Measurements from ENCODE around the gene LARGE1. TPM values are rescaled to one million over a fixed set of nuclear protein-coding genes. Genes with fewer than 3 reads are reported as not detected.

The LARGE1 gene
- total and polyA plus RNA-seq, 2 of the 4 experiments (the other 2 are of a cell fraction) = 6.2 to 12.4 TPM

- ATAC-seq (ENCODE audit: low read depth) (peak; percentile 96), DNase-seq (peak; percentile 98)
- TF ChIP-seq CEBPB (IDR thresholded peaks at IDR 0.05; ENCODE audit: low read depth, low read length) (0 out of 2 replicates have a peak, but pooled peaks have one; percentile 11), POLR2A (IDR thresholded peaks at IDR 0.05; ENCODE audit: low read depth, low read length) (no peak), MXI1 (IDR thresholded peaks at IDR 0.05; ENCODE audit: borderline replicate concordance, low read depth, low read length) (no peak), MAFK (IDR thresholded peaks at IDR 0.05; ENCODE audit: low read depth, low read length) (peak; percentile 56; the same call in 1 of the 2 replicates), FOS (IDR thresholded peaks at IDR 0.05; ENCODE audit: low read depth, low read length) (peak; percentile 98), BHLHE40 (IDR thresholded peaks at IDR 0.05; ENCODE audit: low read depth, low read length) (peak; percentile 40; the same call in 1 of the 2 replicates)
- TF ChIP-seq, protein P1, sequence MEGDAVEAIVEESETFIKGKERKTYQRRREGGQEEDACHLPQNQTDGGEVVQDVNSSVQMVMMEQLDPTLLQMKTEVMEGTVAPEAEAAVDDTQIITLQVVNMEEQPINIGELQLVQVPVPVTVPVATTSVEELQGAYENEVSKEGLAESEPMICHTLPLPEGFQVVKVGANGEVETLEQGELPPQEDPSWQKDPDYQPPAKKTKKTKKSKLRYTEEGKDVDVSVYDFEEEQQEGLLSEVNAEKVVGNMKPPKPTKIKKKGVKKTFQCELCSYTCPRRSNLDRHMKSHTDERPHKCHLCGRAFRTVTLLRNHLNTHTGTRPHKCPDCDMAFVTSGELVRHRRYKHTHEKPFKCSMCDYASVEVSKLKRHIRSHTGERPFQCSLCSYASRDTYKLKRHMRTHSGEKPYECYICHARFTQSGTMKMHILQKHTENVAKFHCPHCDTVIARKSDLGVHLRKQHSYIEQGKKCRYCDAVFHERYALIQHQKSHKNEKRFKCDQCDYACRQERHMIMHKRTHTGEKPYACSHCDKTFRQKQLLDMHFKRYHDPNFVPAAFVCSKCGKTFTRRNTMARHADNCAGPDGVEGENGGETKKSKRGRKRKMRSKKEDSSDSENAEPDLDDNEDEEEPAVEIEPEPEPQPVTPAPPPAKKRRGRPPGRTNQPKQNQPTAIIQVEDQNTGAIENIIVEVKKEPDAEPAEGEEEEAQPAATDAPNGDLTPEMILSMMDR (conservative IDR thresholded peaks at IDR 0.05; ENCODE audit: low read depth, low read length) = no peak
- no peaks in the 10 kb centered on the region for H3K9me3 ChIP-seq (ENCODE audit: control insufficient read depth, insufficient read depth, low read length)
- H3K4me3 ChIP-seq (ENCODE audit: insufficient read depth, low read depth, low read length) = no peak overlapping the region
- H4K5ac ChIP-seq (ENCODE audit: low read depth, low read length) = peak overlapping the region; percentile 21
- peak overlapping the region; percentile 86 for H3K14ac ChIP-seq (replicated peaks; ENCODE audit: low read depth, low read length)
- peak overlapping the region; percentile 12; the same call in 1 of the 2 replicates for H3K56ac ChIP-seq (ENCODE audit: extremely low read depth, insufficient read depth, low read length)
- H3K36me3 ChIP-seq (ENCODE audit: control insufficient read depth, insufficient read depth, low read length) = no peaks in the 10 kb centered on the region
- peak overlapping the region; percentile 36; the same call in 1 of the 2 replicates for H4K91ac ChIP-seq (ENCODE audit: insufficient read depth, low read depth, low read length)
- peak overlapping the region; percentile 78 for H2BK20ac ChIP-seq (ENCODE audit: low read depth, low read length)
- H3K23ac ChIP-seq (ENCODE audit: low read depth, low read length) = peak overlapping the region; percentile 68
- H4K20me1 ChIP-seq (ENCODE audit: insufficient read depth, low read length) = peaks cover 12% of the 10 kb centered on the region; the same call in 1 of the 2 replicates
- in situ Hi-C loops (cut with MboI; ENCODE audit: low sequenced_read_pairs) = no loop called here
- peak overlapping the region; percentile 9; the same call in 1 of the 2 replicates for H3K9ac ChIP-seq (ENCODE audit: low read depth, low read length)
- ChIA-PET CTCF (no interaction called here), POLR2A (ENCODE audit: unreplicated experiment) (no interaction called here)
- peak overlapping the region in 1 of 2 experiments; percentile 55; a peak in 2 of 4 replicates for H4K8ac ChIP-seq (ENCODE audit: low read depth in 2 of 2, low read length in 2 of 2)
- no peak overlapping the region for H2AK9ac ChIP-seq (replicated peaks; ENCODE audit: low read depth, low read length, poor library complexity)
- no TSS peak for BruUV-seq (replicated peaks)
- peak overlapping the region; percentile 75 for H3K18ac ChIP-seq (ENCODE audit: low read depth, low read length)
- H3K27me3 ChIP-seq (ENCODE audit: control insufficient read depth, insufficient read depth, low read length) = no peaks in the 10 kb centered on the region
- peaks cover 21% of the 10 kb centered on the region for H3K9me1 ChIP-seq (ENCODE audit: insufficient read depth, low read length)
- peak overlapping the region; percentile 95 for H2BK120ac ChIP-seq (ENCODE audit: low read depth, low read length)
- H3K27ac ChIP-seq (ENCODE audit: insufficient read depth, low read length) = peak overlapping the region; percentile 96; the same call in 1 of the 2 replicates
- dilution Hi-C loops (cut with HindIII; ENCODE audit: low sequenced_read_pairs, unreplicated experiment) = no loop called here
- peaks cover 25 to 43% of the 10 kb centered on the region in 2 experiments for H3K79me1 ChIP-seq (ENCODE audit: low read depth in 1 of 2, low read length in 2 of 2)
- peak overlapping the region; percentile 73 for H2AFZ ChIP-seq (replicated peaks; ENCODE audit: low read length, poor library complexity)
- intact Hi-C loops (cut with micrococcal nuclease) = loop anchor here (5.0 to 10.0 kb wide), 2 partner anchors 119 to 289 kb away; partner anchors contain the start of gene LARGE1
- H3K4me1 ChIP-seq (ENCODE audit: control insufficient read depth, insufficient read depth, low read length) = peaks cover 9% of the 10 kb centered on the region
- peak overlapping the region; percentile 90 for H2BK5ac ChIP-seq (ENCODE audit: low read depth, low read length, poor library complexity, severe bottlenecking)
- H3K4ac ChIP-seq (ENCODE audit: low read depth, low read length) = peak overlapping the region; percentile 85
- H2AK5ac ChIP-seq (ENCODE audit: low read depth, low read length) = no peak overlapping the region; the same call in 1 of the 2 replicates
- WGBS, 2 experiments (ENCODE audit: extremely low coverage in 2 of 2, insufficient read length in 1 of 2) = no CpG with 5 or more reads among the region's 7 CpGs
- peak overlapping the region; percentile 98; the same call in 2 of the 3 replicates for H2BK15ac ChIP-seq (ENCODE audit: low read depth, low read length)
- H3K4me2 ChIP-seq (ENCODE audit: low read depth, low read length) = peak overlapping the region; percentile 54
Measured at GRCh38 chr22:33803371-33804282, 116.6 kb downstream of the LARGE1 start.

Measured in IMR-90 (cell line).